ENCODE results near the gene HNF1B. TPM values are rescaled to one million over a fixed set of nuclear protein-coding genes. Genes with fewer than 3 reads are reported as not detected.
"Not testable (repeated sequence)": the region's sequence is repeated elsewhere in the genome, so short reads cannot be mapped to it uniquely, and the experiment has no call there.

The HNF1B gene
- total RNA-seq (2014; rRNA removed; shearing (Covaris generic)), result not detected in 2 replicates

GRCh38 chr17:37744961-37745800 is at the start of gene HNF1B:
TSS of gene HNF1B (minus strand) at chr17:37745059. CDS start at chr17:37744884, 175 bp downstream.
- DNase-seq (ENCODE audit: low read depth), result no peak

- DNase-seq (ENCODE audit: low read depth), result peak; percentile 55
These were observed 47.9 kb upstream of the HNF1B start for GRCh38 chr17:37792787-37793186.

GRCh38 chr17:37791447-37792399 is 46.9 kb upstream of the HNF1B start:
- DNase-seq (ENCODE audit: low read depth), result peak; percentile 54

GRCh38 chr17:37789771-37790541 is 45.1 kb upstream of the HNF1B start:
- DNase-seq (ENCODE audit: low read depth), result no peak

- no peak for DNase-seq (ENCODE audit: low read depth)
These were observed 44.2 kb upstream of the HNF1B start for GRCh38 chr17:37789021-37789565.

- no peak for DNase-seq (ENCODE audit: low read depth)
These were observed 43.7 kb upstream of the HNF1B start for GRCh38 chr17:37788526-37788925.

GRCh38 chr17:37787055-37787757 is 42.3 kb upstream of the HNF1B start:
- DNase-seq (ENCODE audit: low read depth), result peak; percentile 53

GRCh38 chr17:37786481-37786880 is 41.6 kb upstream of the HNF1B start:
- no peak for DNase-seq (ENCODE audit: low read depth)

- not testable (repeated sequence) for DNase-seq (ENCODE audit: low read depth)
These were observed 37.6 kb upstream of the HNF1B start for GRCh38 chr17:37782460-37782859.

- no peak for DNase-seq (ENCODE audit: low read depth)
These were observed 36.6 kb upstream of the HNF1B start for GRCh38 chr17:37781451-37781850.

- DNase-seq (ENCODE audit: low read depth), result no peak
These were observed 34.7 kb upstream of the HNF1B start for GRCh38 chr17:37779554-37779953.

- no peak for DNase-seq (ENCODE audit: low read depth)
These were observed 29.6 kb upstream of the HNF1B start for GRCh38 chr17:37774504-37774903.

GRCh38 chr17:37772982-37773381 is 28.1 kb upstream of the HNF1B start:
- no peak for DNase-seq (ENCODE audit: low read depth)

- peak; percentile 64 for DNase-seq (ENCODE audit: low read depth)
These were observed 26.0 kb upstream of the HNF1B start for GRCh38 chr17:37770631-37771518.

- DNase-seq (ENCODE audit: low read depth), result no peak
These were observed 24.2 kb upstream of the HNF1B start for GRCh38 chr17:37769050-37769449.

- DNase-seq (ENCODE audit: low read depth), result no peak
These were observed 23.6 kb upstream of the HNF1B start for GRCh38 chr17:37768438-37768837.

- no peak for DNase-seq (ENCODE audit: low read depth)
These were observed 22.1 kb upstream of the HNF1B start for GRCh38 chr17:37766971-37767370.

- DNase-seq (ENCODE audit: low read depth), result no peak
These were observed 19.5 kb upstream of the HNF1B start for GRCh38 chr17:37764383-37764782.

GRCh38 chr17:37762666-37763065 is 17.8 kb upstream of the HNF1B start:
- DNase-seq (ENCODE audit: low read depth), result no peak

GRCh38 chr17:37761961-37762360 is 17.1 kb upstream of the HNF1B start:
- no peak for DNase-seq (ENCODE audit: low read depth)
